SK-N-MC (cell line): ENCODE results near the gene LMNA.

Source experiments
- EZH2 ChIP-seq: fragments of 200-600 bp; sonication (generic); IDR thresholded peaks from one replicate; pipeline ENCODE4 v1.6.1; 2017; ENCODE audit warnings: antibody characterized with exemption
- FOXP2 ChIP-seq: optimal IDR thresholded peaks from 2 replicates; pipeline ENCODE3; 2011; ENCODE audit warnings: mild to moderate bottlenecking, moderate library complexity; ENCODE audit not compliant: insufficient read depth; ENCODE audit errors: extremely low read length, control extremely low read depth
- POLR2AphosphoS5 ChIP-seq: IDR thresholded peaks from 2 replicates; pipeline ENCODE4 v1.6.1; 2012; ENCODE audit warnings: mild to moderate bottlenecking, low read depth, low read length, borderline replicate concordance

DNA sequence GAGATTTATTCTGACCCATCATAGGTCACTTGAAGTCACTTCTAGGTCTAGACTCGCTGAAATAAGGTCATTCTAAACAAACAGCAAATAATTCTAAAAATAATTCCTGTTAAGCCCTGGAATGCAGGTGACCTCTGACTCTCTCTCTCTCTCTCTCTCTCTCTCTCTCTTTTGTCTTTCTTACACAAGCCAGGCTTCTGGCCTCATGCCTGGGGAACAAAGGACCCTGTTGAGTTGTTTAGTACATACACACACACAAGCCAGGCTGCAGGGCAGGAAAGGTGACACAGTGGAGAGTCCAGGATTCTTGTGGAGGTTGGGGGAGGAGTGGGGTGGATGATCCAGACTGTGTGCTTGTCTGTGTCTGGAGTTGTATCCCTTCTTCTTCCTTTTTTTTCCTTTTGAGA, 28.3 kb upstream of the LMNA start:
- TF ChIP-seq EZH2 (no peak), FOXP2 (no peak), POLR2AphosphoS5 (no peak)
